ENCODE data around the gene CCDC3.
"Not testable (repeated sequence)": the region's sequence is repeated elsewhere in the genome, so short reads cannot be mapped to it uniquely, and the experiment has no call there.

CCDC3 gene

DNA sequence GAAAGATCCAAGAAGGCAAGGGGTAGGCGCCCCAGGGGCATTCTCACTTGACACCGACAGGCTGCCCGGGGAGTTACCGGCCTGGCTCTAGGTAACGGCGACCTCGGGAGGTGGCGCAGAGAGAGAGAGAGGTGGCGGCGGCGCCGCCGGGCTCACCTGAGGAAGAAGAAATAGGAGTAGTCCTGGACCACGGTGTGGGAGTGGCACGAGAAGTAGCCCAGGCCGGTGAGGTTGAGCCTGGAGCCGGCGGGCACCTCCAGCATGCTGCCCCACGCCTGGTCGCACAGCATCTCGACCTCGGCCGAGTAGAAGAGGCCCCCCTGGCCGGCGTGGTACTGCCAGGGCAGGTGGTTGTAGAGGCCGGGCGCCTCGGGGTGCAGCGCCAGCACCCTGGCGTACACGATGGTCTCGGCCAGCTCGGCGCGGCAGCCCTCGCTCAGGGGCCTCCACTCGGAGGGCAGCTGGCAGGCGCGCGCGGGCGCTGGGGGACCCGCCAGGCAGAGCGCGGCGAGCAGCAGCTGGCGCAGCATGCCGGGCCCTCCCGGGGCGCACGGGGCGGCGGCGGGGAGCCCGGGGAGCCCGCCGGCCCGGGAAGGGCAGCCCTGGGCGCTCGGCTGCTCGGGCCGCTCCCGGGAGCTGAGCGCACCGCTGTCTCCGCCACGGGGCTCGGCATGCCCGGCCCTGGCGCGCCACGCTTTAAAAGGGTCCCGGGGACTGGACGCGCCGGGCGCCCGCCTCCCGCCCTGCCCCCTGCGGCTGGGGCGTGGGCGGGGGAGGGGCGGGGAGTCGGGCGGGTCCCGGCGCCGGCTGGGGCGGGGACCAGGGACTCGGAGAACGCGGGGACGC is at the start of gene CCDC3:
TSS of gene CCDC3 (minus strand) at position 673 of the 846 bp plus-strand sequence. CDS start at position 530, 143 bp downstream.
- DNase-seq (ENCODE audit: low spot score), result peak; percentile 19

DNA sequence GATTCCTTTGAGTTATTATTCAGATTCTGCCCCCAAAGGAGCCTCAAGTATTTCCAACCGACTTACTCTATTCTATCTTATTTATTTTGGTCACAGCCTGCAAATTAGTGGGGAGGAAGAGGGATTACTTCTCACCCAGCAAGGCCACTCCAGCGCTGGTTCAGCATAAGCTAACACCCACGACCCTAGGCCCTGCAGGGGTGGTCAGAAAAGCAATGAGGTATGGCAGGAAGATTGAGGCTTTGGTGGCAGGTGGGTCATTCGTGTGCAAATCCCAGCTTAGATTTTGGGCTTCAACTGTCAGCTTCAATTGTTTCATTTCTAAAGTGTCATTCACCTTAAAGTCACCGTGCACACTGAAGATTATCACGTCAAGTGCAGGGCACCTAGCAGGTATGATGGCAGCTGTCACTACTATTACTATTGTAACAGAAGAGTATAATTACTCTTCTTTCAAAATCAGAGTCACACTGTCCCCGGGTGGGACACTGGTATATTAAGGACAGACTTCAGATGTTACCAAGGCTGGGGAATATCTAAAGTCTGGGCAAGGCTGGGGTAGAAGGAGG is 49.7 kb upstream of the CCDC3 start:
- DNase-seq (ENCODE audit: low spot score), result no peak

DNA sequence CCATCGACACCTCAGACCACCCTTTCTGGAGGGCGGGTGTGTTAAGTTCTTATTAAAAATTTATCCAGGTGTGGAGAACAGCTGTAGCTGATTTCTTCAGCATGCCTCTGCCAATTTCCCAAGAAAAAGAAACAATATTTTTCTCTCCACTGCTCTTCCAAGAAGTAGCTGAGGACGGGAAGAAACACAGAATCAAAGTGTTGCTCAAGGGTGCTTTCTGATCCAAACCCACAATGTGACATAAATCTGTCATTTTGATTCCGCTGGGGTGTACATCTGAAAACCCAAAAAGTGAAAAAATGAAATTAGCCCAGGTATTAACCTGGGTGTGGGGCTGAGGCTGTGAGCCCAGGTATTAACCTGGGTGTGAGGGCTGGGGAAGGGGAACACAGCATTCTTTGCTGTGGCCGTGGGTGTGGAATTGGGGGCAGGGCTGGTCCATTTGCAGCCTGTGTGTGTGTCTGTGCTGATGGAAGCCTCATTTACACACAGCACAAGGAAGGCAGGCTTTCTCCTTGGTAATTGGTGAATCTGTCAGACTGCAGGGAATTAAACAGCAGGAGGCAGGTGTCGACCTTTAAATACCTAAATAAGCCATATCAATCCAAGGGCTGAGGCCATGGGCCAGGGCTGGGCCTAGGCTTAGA is 48.4 kb upstream of the CCDC3 start:
- no peak for DNase-seq (ENCODE audit: low spot score)

GRCh38 chr10:13048762-13049161 is 47.2 kb upstream of the CCDC3 start:
- DNase-seq (ENCODE audit: low spot score), result no peak

GRCh38 chr10:13047529-13048206 is 46.2 kb upstream of the CCDC3 start:
- DNase-seq (ENCODE audit: low spot score), result no peak

- DNase-seq (ENCODE audit: low spot score), result no peak
These were observed 45.5 kb upstream of the CCDC3 start for GRCh38 chr10:13046851-13047528.

- DNase-seq (ENCODE audit: low spot score), result no peak
These were observed 42.0 kb upstream of the CCDC3 start for GRCh38 chr10:13043520-13043919.

GRCh38 chr10:13039761-13040160 is 38.2 kb upstream of the CCDC3 start:
- no peak for DNase-seq (ENCODE audit: low spot score)

DNA sequence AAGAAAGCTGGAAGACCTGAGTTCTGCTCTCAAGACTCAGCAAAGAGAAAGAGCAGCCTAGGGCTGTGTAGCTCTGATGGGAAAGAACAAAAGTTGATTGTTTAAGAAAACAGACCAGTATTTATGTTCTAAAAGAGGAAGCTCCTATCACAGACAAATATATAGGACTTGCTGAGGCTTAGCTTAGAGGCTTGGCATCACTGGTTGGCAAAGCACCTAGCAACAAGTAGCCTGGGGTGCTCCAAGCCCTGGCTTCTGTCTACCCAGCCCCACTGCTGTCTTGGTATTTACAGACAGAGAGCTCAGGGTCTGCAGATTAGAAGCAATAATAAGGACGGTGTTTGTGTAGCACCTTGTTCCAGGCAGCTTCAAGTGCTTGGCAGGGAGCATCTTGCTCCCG is 36.9 kb upstream of the CCDC3 start:
- no peak for DNase-seq (ENCODE audit: low spot score)

DNA sequence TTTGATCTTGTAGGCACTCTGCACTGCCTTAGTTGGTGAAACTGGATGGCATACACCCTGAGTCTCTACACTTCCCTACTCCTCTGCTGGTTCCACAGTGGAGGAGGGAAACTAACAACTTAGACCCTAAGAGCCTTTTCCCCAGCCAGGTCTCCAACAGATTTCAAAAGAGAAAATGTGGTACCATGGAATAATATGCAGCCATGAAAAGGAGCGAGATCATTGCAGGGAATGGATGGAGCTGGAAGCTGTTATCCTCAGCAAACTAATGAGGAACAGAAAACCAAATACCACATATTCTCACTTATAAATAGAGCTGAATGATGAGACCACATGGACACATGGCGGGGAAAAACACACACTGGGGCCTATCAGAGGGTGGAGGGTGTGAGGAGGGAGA is 36.3 kb upstream of the CCDC3 start:
- no peak for DNase-seq (ENCODE audit: low spot score)

GRCh38 chr10:13036841-13037240 is 35.3 kb upstream of the CCDC3 start:
- no peak for DNase-seq (ENCODE audit: low spot score)

DNA sequence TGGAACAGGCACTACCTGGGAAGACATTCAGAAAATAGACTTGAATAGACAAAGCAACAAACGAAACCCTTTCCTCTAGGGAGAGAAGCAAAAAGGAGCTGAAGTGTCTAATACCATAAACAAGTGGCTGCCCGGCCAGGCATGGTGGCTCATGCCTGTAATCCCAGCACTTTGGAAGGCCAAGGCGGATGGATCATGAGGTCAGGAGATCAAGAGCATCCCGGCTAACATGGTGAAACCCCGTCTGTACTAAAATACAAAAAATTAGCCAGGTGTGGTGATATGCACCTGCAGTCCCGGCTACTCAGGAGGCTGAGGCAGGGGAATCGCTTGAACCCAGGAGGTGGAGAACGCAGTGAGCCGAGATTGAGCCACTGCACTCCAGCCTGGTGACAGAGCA is 34.2 kb upstream of the CCDC3 start:
- DNase-seq (ENCODE audit: low spot score), result not testable (repeated sequence)

DNA sequence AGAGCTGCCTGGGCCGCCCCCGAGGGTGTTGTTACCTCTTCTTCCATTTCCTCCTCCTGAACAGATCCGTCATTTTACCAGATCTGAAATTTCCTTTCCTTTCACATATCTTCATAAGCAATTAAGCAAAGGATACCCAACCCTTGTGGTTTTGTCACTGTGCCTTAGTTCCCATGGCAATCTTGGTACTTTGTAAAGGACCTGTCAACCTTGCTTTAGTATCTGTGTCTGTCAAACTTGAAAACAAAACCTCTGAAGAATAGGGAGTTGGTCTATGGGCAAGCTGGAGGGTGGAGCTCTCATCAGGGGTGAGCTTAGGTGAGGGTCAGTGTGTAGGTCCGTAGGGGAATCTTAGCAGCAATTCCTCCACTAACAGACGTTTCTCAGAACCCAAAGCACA is 25.4 kb upstream of the CCDC3 start:
- DNase-seq (ENCODE audit: low spot score), result no peak

- no peak for DNase-seq (ENCODE audit: low spot score)
These were observed 22.2 kb upstream of the CCDC3 start for GRCh38 chr10:13023754-13024153.

DNA sequence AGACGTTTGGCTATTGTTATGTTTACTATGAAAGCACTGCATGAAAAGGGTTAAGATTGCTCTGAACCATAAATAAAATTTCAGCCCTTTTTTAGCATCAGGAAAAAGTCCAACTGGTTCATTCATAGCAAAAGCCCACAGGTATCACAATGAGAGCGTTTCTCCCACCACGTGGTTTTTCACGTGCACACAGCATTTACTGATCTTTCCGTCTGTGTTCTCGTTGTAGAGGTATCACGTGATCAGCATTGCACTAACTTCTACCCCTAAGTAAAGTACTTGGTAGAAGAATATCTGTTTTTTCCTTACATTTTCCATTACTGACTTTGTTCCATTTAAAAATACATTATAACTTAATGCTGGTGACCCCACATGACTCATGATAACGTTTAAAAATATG is 17.8 kb upstream of the CCDC3 start:
- DNase-seq (ENCODE audit: low spot score), result no peak

- DNase-seq (ENCODE audit: low spot score), result peak; percentile 26
These were observed 16.7 kb upstream of the CCDC3 start for GRCh38 chr10:13018171-13018570.

- no peak for DNase-seq (ENCODE audit: low spot score)
These were observed 15.4 kb upstream of the CCDC3 start for GRCh38 chr10:13016886-13017285.

GRCh38 chr10:13016426-13016825 is 14.9 kb upstream of the CCDC3 start:
- no peak for DNase-seq (ENCODE audit: low spot score)

DNA sequence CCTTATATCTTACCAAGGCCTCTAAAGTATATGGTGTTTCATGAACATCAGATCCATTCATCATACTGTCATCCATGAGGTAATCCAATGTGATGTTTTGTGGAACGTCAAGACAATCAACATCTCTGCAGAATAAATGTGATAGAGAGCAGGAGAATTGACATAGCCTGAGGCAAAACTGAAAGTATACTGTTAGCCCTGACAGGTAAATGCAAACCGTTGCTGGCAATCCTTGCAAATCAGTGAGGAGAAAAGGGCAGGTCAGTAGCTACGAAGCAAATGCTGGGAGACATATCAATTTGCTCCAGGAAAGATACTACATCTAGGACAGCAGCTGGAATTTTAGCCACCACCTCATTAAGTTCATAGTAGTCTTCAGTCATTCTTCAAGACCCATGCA is 4.5 kb upstream of the CCDC3 start:
- DNase-seq (ENCODE audit: low spot score), result no peak

GRCh38 chr10:13003759-13004158 is 2.2 kb upstream of the CCDC3 start:
- no peak for DNase-seq (ENCODE audit: low spot score)

GRCh38 chr10:13003004-13003403 is 1.5 kb upstream of the CCDC3 start:
- DNase-seq (ENCODE audit: low spot score), result peak; percentile 30

DNA sequence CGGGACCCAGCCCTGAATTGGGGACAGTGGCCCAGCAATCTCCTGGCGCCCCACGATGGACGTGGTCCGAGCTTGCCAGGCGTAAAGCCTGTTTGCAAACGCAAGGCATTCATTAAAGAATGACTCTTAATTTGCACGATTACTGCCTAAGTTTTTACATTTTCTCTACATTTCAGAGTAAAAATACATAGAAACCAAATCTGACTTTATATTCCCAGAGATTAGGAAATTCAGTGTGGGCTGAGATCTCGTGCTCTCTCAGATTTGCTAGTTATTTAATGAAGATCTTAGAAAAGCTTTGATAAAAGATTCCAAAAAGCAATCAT is 337 bp upstream of the CCDC3 start:
- DNase-seq (ENCODE audit: low spot score), result no peak

Data from AG08396 (cell line).